ENCODE data around the gene SEMA4A.

SEMA4A gene

GRCh38 chr1:156220226-156220625 is 66.8 kb downstream of the SEMA4A start:
- TF ChIP-seq CTCF (IDR thresholded peaks at IDR 0.05): no peak

DNA sequence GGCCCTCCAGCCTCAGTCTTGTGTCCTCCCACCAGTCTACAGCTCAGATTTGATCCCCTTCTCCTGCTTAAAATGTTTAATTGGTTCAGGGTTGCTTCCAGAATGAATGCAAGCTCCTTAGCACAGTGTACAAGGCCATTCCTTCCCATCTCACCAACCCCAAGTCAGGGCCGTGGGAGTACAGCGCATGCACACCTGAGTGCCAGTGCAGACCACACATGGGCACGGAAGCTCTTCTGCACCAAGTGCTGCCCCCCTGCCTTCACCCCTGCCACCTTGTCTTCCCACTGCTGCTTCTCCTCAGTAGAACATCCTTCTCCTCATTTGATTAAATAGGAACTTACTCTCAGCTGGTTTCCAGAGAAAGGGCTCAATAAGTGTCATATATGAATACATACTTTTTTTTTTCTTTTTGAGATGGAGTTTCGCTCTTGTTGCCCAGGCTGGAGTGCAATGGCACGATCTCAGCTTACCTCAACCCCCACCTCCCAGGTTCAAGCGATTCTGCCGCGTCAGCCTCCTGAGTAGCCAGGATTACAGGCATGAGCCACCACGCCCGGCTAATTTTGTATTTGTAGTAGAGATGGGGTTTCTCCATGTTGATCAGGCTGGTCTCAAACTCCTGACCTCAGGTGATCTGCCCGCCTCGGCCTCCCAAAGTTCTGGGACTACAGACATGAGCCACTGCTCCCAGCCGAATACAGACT is 68.8 kb downstream of the SEMA4A start:
- no peak for TF ChIP-seq CTCF (IDR thresholded peaks at IDR 0.05)

DNA sequence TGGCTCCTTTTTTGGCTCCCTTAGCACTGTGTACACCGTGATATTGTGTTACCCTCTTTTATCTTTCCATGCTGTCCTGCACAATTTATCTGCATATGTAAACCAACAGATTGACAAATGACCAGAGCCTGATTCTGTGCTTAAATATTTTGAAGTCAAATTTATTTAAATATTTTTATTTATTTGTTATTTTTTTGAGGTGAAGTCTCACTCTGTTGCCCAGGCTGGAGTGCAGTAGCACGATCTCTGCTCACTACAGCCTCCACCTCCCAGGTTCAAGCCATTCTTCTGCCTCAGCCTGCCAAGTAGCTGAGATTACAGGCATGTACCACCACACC is 72.3 kb downstream of the SEMA4A start:
- no peak for TF ChIP-seq CTCF (IDR thresholded peaks at IDR 0.05)

GRCh38 chr1:156226116-156226538 is 72.7 kb downstream of the SEMA4A start:
- no peak for TF ChIP-seq CTCF (IDR thresholded peaks at IDR 0.05)

DNA sequence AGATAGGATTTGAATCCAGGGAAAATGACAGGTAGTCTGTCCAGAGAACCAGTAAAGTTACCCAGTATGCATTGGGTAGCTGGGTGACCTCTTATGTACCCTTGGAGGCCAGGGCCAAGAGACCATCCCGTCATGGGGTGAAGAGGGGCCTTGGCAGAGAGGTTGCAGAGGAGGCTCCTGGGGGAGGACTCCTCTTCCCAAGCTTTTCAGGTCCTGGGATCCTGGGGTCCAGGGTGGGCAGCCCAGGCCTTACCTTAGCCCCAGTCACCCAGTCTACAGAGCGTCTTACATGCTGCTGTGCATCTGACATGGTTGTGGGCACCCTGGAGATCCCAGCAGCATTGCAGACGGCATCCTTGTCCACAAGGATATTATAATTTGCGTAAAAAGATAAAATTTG is 73.4 kb downstream of the SEMA4A start:
- TF ChIP-seq CTCF (IDR thresholded peaks at IDR 0.05): no peak
